OCI-LY7 (cell line): ENCODE measurements around the gene HOXA4.

Source experiments
- EZH2phosphoT487 ChIP-seq: fragments of 200-600 bp; sonication (generic); IDR thresholded peaks from 2 replicates; pipeline ENCODE4 v1.6.1; 2018; ENCODE audit warnings: low read depth, borderline replicate concordance, mild to moderate bottlenecking, mixed run types, antibody characterized with exemption, low read length, moderate library complexity, mixed read lengths
- TF ChIP-seq, protein P1 (sequence below): fragments of 200-600 bp; sonication (generic); conservative IDR thresholded peaks from 2 replicates; pipeline ENCODE4 v1.5.1; 2014; ENCODE audit warnings: mild to moderate bottlenecking, antibody characterized with exemption, low read length, moderate library complexity, mixed read lengths

DNA sequence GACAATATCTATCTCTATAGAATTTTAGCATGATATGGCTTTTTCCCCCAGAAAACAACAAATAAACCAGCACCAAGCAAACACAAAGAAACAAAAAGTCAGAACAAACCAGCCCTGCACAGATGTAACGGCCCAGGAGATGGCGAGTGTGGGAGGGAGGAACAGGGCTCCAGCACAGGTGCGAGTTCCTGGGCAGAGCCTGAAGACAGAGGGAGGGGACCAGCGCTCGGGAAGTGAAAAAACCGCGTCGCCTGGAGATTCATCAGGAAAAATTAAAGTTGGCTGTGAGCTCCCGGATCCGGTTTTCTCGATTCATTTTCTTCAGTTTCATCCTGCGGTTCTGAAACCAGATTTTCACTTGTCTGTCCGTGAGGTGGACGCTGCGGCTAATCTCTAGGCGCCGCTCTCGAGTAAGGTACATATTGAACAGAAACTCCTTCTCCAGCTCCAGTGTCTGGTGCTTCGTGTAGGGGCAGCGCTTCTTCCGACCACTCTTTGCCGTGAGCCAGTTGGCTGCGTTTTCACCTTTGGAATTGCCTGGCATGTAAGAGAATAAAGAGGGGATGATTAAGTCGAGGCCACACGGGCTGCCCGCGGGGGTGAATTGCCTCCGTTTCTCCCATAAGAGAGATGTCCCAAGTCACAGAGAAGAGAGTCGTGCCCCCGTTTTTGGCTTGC lies 41.2 kb upstream of the HOXA4 start:
- TF ChIP-seq, protein P1, sequence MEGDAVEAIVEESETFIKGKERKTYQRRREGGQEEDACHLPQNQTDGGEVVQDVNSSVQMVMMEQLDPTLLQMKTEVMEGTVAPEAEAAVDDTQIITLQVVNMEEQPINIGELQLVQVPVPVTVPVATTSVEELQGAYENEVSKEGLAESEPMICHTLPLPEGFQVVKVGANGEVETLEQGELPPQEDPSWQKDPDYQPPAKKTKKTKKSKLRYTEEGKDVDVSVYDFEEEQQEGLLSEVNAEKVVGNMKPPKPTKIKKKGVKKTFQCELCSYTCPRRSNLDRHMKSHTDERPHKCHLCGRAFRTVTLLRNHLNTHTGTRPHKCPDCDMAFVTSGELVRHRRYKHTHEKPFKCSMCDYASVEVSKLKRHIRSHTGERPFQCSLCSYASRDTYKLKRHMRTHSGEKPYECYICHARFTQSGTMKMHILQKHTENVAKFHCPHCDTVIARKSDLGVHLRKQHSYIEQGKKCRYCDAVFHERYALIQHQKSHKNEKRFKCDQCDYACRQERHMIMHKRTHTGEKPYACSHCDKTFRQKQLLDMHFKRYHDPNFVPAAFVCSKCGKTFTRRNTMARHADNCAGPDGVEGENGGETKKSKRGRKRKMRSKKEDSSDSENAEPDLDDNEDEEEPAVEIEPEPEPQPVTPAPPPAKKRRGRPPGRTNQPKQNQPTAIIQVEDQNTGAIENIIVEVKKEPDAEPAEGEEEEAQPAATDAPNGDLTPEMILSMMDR, result no peak
- TF ChIP-seq EZH2phosphoT487, result no peak
